ENCODE measurements around the gene LRRC74B. TPM values are rescaled to one million over a fixed set of nuclear protein-coding genes. Genes with fewer than 3 reads are reported as not detected.
"Not testable (repeated sequence)": the region's sequence is repeated elsewhere in the genome, so short reads cannot be mapped to it uniquely, and the experiment has no call there.

LRRC74B gene
- total RNA-seq, 1 experiment from 2014 or later = not detected

DNA sequence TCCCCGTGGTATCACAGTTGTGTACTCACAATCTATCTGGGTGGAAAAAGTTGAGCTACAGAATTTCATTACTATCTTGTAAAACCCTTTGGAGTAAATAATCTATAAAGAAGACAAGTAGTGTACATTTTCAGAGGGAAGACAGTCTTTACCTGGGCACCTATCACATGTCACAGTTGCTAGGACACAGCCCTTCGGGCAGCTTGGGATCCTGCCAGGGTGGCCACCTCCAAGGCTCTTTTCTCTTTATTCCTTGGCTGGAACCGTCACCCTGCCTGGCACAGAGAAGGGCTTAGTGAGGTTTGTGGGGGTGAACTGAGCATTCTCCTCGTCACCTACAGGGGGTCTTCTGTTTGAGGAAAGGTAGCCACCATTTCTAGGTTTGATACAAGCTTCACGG is 23.6 kb downstream of the LRRC74B start:
- no peaks in the 10 kb centered on the region for H3K9me3 ChIP-seq (replicated peaks)
- H3K27ac ChIP-seq = no peak overlapping the region
- H3K4me3 ChIP-seq = no peak overlapping the region
- no peaks in the 10 kb centered on the region for H3K36me3 ChIP-seq
- no peak for DNase-seq
- H3K4me1 ChIP-seq = no peaks in the 10 kb centered on the region
- no peaks in the 10 kb centered on the region for H3K27me3 ChIP-seq

GRCh38 chr22:21070690-21071615 is 25.2 kb downstream of the LRRC74B start:
- Histone ChIP-seq H3K4me1 (no peaks in the 10 kb centered on the region), H3K4me3 (no peak overlapping the region), H3K36me3 (no peaks in the 10 kb centered on the region), H3K27ac (no peak overlapping the region), H3K9me3 (replicated peaks) (no peaks in the 10 kb centered on the region), H3K27me3 (no peaks in the 10 kb centered on the region)
- DNase-seq = no peak

DNA sequence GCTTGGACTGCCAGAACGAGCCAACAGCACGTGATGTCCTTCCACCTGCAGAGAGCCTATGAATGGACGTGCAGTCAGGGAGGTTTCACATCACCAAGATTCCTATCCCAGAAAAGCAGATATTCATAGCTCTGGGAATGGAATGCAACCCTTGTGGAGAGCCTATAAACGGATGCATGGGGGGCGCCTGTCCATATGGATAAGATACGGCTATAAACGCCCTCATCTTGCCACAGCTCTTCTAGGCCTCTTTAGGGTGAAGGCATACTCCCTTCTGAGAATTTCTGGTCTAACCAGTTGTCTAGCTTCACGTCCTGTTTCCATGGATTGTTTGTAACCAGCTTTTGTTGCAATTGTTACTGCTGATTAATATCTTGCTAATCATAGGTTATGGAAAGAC is 26.1 kb downstream of the LRRC74B start:
- not testable (repeated sequence) for H3K36me3 ChIP-seq; DNase-seq; H3K27me3 ChIP-seq; H3K27ac ChIP-seq; H3K4me1 ChIP-seq; H3K9me3 ChIP-seq (replicated peaks); H3K4me3 ChIP-seq

- no peak for DNase-seq
- no peaks in the 10 kb centered on the region for H3K9me3 ChIP-seq (replicated peaks)
- no peaks in the 10 kb centered on the region for H3K4me1 ChIP-seq
- no peaks in the 10 kb centered on the region for H3K27me3 ChIP-seq
- H3K27ac ChIP-seq = no peak overlapping the region
- H3K4me3 ChIP-seq = no peak overlapping the region
- H3K36me3 ChIP-seq = no peaks in the 10 kb centered on the region
Observed at GRCh38 chr22:21073023-21073422, 27.3 kb downstream of the LRRC74B start.

DNA sequence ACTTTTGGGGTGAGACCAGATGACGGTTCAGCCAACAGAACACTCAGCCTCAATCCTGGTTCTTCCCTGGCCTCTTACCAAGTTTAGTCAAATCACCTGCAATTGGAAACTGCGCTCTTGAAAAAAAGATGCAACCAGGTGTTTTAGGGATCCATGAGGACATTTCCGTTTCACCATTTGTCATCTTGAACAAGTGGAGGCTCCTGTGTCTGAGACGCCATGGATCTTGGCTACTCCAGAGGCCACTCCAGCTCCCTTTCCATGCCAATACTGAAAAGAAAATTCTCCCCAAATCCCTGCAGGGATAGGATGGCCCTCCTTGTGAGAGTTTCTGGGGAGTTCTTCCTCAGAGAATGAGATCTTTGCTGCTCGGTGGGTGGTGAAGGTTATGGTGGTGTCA is 27.7 kb downstream of the LRRC74B start:
- Histone ChIP-seq H3K27ac (no peak overlapping the region), H3K36me3 (no peaks in the 10 kb centered on the region), H3K27me3 (no peaks in the 10 kb centered on the region; the same call in 1 of the 2 replicates), H3K4me1 (no peaks in the 10 kb centered on the region), H3K4me3 (no peak overlapping the region), H3K9me3 (replicated peaks) (no peaks in the 10 kb centered on the region)
- no peak for DNase-seq

DNA sequence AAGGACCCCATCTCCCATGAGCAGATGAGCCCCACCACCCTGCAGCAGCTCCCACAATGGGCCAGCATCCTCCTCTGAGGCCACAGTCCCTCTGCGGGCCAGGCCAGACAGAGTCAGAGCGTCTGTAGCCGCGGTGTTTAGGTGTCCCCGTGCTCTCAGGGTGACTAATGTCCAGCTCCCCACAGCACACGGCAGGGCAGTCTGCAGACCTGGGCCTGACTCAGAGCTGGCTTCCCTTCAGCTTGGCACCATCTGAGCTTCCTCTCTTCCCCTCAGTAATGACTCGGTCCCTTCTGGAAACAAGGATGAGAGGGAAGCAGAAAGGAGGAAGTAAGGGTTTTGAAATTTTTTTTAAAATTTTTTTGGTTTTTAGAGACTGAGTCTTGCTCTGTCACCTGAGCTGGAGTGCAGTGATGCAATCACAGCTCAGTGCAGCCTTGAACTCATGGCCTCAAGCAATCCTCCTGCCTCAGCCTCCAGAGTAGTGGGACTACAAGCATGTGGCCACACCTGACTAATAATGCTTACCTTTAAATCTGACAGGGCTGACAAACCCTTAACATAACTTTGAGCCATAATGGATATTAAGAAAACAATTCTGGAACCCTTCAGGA is 28.5 kb downstream of the LRRC74B start:
- Histone ChIP-seq H3K4me3 (no peak overlapping the region), H3K9me3 (replicated peaks) (no peaks in the 10 kb centered on the region), H3K4me1 (no peaks in the 10 kb centered on the region), H3K36me3 (no peaks in the 10 kb centered on the region), H3K27me3 (no peaks in the 10 kb centered on the region; the same call in 1 of the 2 replicates), H3K27ac (no peak overlapping the region)
- DNase-seq = no peak

- H3K27ac ChIP-seq = no peak overlapping the region
- DNase-seq = no peak
- no peaks in the 10 kb centered on the region; the same call in 1 of the 2 replicates for H3K27me3 ChIP-seq
- no peaks in the 10 kb centered on the region for H3K9me3 ChIP-seq (replicated peaks)
- no peaks in the 10 kb centered on the region for H3K4me1 ChIP-seq
- H3K4me3 ChIP-seq = no peak overlapping the region
- H3K36me3 ChIP-seq = no peaks in the 10 kb centered on the region
Observed at GRCh38 chr22:21075516-21076138, 29.9 kb downstream of the LRRC74B start.

GRCh38 chr22:21076912-21077625 is 31.3 kb downstream of the LRRC74B start:
- DNase-seq = no peak
- no peaks in the 10 kb centered on the region for H3K36me3 ChIP-seq
- H3K27ac ChIP-seq = no peak overlapping the region
- 0 out of 2 replicates have a peak, but pooled peaks cover 3% of the 10 kb centered on the region for H3K4me1 ChIP-seq
- H3K9me3 ChIP-seq (replicated peaks) = no peaks in the 10 kb centered on the region
- no peak overlapping the region for H3K4me3 ChIP-seq
- no peaks in the 10 kb centered on the region; the same call in 1 of the 2 replicates for H3K27me3 ChIP-seq

- Histone ChIP-seq H3K4me1 (peaks cover 9% of the 10 kb centered on the region), H3K4me3 (no peak overlapping the region), H3K27ac (no peak overlapping the region), H3K36me3 (no peaks in the 10 kb centered on the region), H3K9me3 (replicated peaks) (no peaks in the 10 kb centered on the region), H3K27me3 (no peaks in the 10 kb centered on the region; the same call in 1 of the 2 replicates)
- DNase-seq = no peak
Observed at GRCh38 chr22:21077884-21078508, 32.2 kb downstream of the LRRC74B start.

DNA sequence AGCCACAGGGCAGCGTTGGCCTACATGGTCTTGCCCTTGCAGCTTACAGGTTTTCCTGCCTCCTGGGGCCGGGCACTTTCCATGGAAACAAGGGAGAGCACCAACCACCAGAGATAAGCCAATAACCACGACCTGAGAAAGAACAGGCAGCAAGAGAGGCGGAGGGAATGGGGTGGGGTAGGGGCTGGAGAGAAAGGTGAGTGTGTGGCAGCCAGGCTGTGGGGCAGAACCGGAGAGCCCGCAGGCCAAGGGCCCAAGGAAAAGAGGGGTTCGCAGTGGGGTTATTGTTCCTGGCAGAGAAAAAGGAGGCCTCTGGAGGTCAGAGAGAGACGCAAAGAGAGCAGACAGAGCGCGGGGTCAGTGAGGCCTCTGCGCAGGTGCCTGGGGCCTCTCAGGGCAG is 33.2 kb downstream of the LRRC74B start:
- Histone ChIP-seq H3K4me1 (peaks cover 9% of the 10 kb centered on the region), H3K36me3 (no peaks in the 10 kb centered on the region), H3K27me3 (no peaks in the 10 kb centered on the region; the same call in 1 of the 2 replicates), H3K4me3 (no peak overlapping the region), H3K27ac (no peak overlapping the region), H3K9me3 (replicated peaks) (no peaks in the 10 kb centered on the region)
- no peak for DNase-seq

GRCh38 chr22:21079493-21079892 is 33.7 kb downstream of the LRRC74B start:
- no peak for DNase-seq
- Histone ChIP-seq H3K4me1 (peaks cover 9% of the 10 kb centered on the region), H3K4me3 (no peak overlapping the region), H3K36me3 (no peaks in the 10 kb centered on the region), H3K27ac (no peak overlapping the region), H3K27me3 (no peaks in the 10 kb centered on the region; the same call in 1 of the 2 replicates), H3K9me3 (replicated peaks) (no peaks in the 10 kb centered on the region)

GRCh38 chr22:21080435-21081137 is 34.8 kb downstream of the LRRC74B start:
- DNase-seq = no peak
- no peaks in the 10 kb centered on the region for H3K36me3 ChIP-seq
- no peak overlapping the region for H3K4me3 ChIP-seq
- no peaks in the 10 kb centered on the region; the same call in 1 of the 2 replicates for H3K27me3 ChIP-seq
- H3K9me3 ChIP-seq (replicated peaks) = no peaks in the 10 kb centered on the region
- H3K27ac ChIP-seq = no peak overlapping the region
- peaks cover 9% of the 10 kb centered on the region for H3K4me1 ChIP-seq

DNA sequence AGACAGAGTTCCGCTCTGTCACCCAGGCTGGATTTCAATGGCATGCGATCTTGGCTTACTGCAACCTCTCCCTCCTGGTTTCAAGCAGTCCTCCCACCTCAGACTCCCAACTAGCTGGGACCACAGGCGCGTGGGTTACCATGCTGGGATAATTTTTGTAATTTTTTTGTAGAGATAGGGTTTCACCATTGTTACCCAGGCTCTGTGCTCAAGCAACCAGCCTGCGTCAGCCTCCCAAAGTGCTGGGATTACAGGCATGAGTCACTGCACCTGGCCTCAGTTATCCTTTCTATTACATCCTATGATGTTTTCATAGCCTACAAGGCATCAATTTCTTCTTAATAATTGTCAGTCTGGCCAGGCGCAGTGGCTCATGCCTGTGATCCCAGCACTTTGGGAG is 36.5 kb downstream of the LRRC74B start:
- Histone ChIP-seq H3K27ac (peak overlapping the region; percentile 40), H3K4me1 (peaks cover 9% of the 10 kb centered on the region), H3K27me3 (no peaks in the 10 kb centered on the region; the same call in 1 of the 2 replicates), H3K4me3 (no peak overlapping the region), H3K36me3 (no peaks in the 10 kb centered on the region), H3K9me3 (replicated peaks) (no peaks in the 10 kb centered on the region)
- peak; percentile 79 to 85 for DNase-seq

DNA sequence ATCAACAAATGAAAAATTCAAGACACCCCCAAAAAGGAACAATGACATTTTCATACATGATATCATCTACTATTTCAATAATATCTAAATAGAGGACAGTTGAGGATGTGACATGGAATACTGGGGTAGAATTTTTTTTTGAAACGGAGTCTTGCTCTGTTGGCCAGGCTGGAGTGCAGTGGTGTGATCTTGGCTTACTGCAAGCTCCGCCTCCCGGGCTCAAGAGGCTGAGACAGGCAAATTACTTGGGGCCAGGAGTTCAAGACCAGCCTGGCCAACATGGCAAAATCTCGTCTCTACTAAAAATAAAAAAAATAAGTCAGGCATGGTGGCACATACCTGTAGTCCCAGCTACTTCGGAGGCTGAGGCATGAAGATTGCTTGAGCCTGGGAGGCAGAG is 41.4 kb downstream of the LRRC74B start:
- H3K4me1 ChIP-seq = peaks cover 5% of the 10 kb centered on the region

More for the DNA sequence above, 41.4 kb downstream of the LRRC74B start:
- Histone ChIP-seq H3K27ac (no peak overlapping the region), H3K4me3 (no peak overlapping the region), H3K9me3 (replicated peaks) (no peaks in the 10 kb centered on the region), H3K27me3 (no peaks in the 10 kb centered on the region), H3K36me3 (no peaks in the 10 kb centered on the region)
- no peak for DNase-seq
